Mammary epithelial cell (primary cell): Measurements from ENCODE around the gene TSEN54.

ENCODE experiments used
- EZH2 ChIP-seq: IDR thresholded peaks from 2 replicates; pipeline ENCODE4 v1.6.1; 2012; ENCODE audit warnings: low read length, inconsistent platforms, borderline replicate concordance
- TF ChIP-seq, protein P1 (sequence below), 2 donors: IDR thresholded peaks in 1 of 2; conservative IDR thresholded peaks in 1 of 2; 2 replicates each; pipeline ENCODE4 v1.5.1; 2011 to 2012; ENCODE audit warnings: inconsistent platforms in 2 of 2, low read length in 2 of 2, mild to moderate bottlenecking in 2 of 2, control low read depth in 1 of 2, low read depth in 1 of 2; ENCODE audit not compliant: insufficient read depth in 1 of 2; ENCODE audit errors: extremely low read depth in 1 of 2

DNA sequence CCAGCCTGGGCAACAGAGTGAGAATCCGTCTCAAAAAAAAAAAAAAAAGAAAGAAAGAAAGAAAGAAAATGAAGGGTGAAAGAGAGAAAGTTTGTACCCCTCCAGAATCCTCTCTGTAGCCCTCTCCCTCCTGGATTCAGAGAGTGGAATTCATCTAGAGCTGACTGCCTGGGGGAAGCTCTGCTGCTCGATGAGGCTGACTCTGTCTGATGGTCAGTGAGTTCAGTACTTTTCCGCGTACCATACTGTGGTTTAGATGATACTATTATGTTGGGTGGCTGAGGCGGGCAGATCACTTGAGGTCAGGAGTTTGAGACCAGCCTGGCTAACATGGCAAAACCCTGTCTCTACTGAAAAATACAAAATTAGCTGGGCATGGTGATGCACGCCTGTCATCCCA lies 45.1 kb upstream of the TSEN54 start:
- TF ChIP-seq, protein P1, sequence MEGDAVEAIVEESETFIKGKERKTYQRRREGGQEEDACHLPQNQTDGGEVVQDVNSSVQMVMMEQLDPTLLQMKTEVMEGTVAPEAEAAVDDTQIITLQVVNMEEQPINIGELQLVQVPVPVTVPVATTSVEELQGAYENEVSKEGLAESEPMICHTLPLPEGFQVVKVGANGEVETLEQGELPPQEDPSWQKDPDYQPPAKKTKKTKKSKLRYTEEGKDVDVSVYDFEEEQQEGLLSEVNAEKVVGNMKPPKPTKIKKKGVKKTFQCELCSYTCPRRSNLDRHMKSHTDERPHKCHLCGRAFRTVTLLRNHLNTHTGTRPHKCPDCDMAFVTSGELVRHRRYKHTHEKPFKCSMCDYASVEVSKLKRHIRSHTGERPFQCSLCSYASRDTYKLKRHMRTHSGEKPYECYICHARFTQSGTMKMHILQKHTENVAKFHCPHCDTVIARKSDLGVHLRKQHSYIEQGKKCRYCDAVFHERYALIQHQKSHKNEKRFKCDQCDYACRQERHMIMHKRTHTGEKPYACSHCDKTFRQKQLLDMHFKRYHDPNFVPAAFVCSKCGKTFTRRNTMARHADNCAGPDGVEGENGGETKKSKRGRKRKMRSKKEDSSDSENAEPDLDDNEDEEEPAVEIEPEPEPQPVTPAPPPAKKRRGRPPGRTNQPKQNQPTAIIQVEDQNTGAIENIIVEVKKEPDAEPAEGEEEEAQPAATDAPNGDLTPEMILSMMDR (conservative IDR thresholded peaks at IDR 0.05 in 1 of 2, IDR thresholded peaks at IDR 0.05 in 1 of 2; ENCODE audit: extremely low read depth in 1 of 2, insufficient read depth in 1 of 2, low read depth in 1 of 2, low read length in 2 of 2) = no peak
- no peak for TF ChIP-seq EZH2
